Measurements from ENCODE around the gene HIF1A.
"Not testable (repeated sequence)": the region's sequence is repeated elsewhere in the genome, so short reads cannot be mapped to it uniquely, and the experiment has no call there.

HIF1A gene

DNA sequence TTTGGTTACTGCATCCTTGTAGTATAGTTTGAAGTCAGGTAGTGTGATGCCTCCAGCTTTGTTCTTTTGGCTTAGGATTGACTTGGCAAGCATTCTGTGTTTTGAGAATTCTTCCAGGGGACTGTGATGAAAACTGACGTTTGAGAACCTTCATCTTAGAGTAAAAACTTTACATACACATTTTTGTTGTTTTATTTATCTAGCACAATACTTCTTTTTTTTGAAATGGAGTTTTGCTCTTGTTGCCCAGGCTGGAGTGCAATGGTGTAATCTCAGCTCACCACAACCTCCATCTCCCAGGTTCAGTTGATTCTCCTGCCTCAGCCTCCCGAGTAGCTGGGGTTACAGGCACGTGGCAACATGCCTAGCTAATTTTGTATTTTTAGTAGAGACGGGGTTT, 13.4 kb downstream of the HIF1A start:
- not testable (repeated sequence) for DNase-seq (ENCODE audit: low spot score)

DNA sequence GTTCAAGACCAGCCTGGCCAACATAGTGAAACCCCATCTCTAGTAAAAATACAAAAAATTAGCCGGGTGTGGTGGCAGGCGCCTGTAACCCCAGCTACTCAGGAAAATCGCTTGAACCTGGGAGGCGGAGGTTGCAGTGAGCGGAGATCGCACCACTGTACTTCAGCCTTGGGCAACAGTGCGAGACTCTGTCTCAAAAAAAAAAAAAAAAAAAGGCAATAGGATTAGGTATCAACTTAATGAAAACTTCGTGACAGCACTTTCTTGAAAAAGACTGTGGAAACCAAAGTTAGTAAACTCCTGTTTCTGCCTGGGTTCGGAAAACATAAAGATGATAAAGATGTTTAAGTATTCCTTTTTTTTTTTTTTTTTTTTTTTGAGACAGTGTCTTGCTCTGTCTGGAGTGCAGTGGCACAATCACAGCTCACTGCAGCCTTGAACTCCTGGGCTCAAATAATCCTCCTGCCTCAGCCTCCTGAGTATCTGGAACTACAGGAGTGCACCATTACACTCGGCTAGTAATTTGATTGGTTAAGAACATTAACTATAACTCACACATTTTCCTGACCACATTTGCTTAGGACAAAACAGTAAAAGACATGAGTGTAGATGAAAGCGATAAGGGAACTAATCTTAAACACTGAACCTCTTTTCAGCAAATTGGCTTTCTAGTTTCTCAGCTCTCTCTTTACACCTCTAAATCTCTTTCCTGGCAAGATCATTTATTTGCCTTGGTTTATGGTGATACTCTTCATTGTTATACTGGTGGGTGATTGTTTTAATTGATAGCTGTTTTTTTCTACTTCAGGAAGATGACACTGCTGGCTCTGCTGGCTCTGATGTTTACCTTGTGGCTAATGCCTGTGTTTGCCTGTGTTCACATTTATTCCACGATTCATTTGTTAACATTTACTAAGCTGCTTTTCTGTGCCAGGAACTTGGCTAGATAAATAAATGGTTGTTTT, 15.8 kb downstream of the HIF1A start:
- no peak for DNase-seq (ENCODE audit: low spot score)

DNA sequence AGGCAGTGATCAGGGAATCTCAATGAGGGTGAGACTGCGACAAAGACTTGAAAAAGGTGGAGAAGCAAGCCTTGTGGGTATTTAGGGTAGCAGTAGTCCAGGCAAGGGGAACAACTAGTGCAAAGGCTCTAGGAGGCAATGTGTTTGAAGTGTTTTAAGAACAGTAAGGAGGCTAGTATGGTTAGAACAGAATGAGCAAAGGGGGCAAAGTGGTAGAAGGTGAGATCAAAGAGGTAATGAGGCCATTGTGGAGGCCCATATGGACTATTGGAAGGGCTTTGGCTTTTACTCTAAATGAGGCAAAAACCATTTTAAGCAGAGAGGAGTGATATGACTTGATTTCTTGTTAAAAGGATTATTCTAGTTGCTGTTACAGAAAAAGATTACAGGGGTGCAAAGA, 16.8 kb downstream of the HIF1A start:
- no peak for DNase-seq (ENCODE audit: low spot score)

DNA sequence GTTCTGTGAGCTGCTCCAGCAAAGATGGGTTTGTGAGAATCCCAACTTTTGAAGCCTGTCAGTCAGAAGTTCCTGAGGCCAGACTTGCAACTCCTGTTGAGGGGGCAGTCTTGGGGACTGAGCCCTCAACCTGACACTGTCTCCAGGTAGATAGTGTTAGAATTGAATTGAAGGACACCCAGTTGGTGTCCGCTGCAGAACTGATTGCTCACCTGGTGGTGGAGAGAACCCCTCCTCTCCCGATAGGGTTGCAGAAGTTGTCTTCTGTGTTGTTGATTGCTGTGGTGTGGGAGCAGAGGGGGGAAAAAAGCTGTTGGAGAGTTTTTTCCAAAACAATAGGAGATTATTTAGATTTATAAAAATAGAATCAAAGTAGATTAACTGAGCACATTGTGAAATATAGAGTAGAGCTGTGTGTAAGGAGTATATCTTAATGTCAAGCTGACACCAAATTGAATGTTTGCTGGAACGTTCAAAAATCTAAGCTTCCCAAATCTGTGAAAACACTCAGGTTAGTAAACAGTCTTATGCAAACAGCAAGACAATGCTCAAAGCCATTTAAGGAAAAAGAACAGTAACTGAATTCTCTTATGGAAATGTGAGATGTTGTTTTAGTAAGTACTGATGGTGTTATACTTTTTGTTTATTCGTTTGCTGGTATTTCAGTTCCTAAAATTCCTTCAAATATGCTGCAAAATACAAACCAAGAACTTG, 18.6 kb downstream of the HIF1A start:
- no peak for DNase-seq (ENCODE audit: low spot score)

DNA sequence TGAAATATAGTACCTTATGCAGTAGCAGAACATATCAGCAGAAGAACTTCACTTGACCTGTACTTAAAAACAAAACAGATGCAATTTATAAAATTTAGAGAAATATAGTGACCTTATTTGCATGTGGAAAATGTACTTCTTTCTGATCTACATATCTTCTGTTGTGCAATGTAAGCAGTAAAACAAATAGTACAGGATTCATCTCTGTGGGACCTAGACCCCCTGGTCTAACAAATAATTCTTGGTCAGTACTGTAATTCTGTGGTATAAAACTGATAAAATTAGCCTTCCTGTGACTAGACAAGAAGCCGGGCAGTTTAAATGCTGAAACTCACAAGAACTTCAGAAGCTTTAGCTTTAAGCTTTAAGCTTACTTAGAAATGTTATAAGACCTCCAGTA, 21.6 kb downstream of the HIF1A start:
- DNase-seq (ENCODE audit: low spot score) = no peak

DNA sequence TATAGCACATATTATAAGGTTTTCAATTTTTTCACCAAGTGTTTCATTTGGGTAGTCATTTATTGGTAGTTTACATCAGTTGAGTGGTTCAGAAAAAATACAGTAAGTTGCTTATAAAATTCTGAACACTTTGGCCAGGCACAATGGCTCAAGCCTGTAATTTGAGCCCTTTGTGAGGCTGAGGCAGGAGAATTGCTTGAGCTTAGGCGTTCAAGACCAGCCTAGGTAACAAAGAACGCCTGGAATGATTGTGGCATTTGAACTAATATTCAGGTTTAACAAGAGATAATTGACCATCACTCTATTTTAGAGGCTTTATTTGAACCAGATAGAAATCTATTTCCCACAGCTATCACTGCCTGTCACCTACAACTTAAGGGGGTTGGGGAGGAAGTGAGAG, 22.7 kb downstream of the HIF1A start:
- DNase-seq (ENCODE audit: low spot score) = no peak

DNA sequence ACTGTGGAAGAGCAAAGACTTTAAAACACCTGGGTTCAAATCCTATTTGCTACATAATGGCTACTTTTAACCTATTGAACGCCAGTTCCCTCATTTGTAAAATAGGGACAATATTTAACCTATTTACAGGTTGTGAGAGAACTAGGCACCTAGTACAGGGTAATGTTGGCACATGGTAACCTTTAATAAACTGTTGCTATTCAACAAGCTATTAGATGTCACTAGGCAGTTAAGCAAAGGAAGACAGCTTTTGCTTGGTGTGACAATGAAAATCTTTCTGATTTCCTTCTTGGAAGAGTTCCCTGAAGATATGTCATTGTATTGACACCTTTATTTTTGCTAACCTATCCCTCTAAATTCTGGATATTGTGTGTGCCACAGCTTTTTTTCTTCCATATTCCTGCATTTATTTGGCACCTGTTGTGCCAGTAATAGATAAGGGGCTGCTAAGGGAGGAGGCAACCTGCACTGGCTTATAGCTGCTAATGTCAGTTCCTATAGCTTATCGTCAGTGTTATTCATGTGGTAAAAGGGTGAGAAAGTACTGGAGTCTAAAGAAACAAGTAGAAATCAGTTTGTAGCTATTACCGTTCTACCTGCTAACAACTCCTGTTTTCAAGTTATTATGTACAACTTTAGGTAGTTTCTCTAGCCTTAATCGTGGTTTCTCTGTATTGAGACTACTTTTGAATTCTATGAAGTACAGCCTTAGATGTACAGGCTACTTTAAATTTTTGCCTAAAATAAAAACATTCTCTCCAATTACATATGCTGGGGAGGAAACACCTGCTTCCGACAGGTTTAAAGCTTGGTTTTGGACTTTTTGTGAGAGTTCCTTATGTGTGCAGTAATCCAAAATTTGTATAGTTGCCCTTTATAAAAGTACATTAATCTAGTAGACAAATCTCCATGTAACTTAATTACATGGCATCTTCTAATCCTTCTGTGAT, 24.3 kb downstream of the HIF1A start:
- no peak for DNase-seq (ENCODE audit: low spot score)

DNA sequence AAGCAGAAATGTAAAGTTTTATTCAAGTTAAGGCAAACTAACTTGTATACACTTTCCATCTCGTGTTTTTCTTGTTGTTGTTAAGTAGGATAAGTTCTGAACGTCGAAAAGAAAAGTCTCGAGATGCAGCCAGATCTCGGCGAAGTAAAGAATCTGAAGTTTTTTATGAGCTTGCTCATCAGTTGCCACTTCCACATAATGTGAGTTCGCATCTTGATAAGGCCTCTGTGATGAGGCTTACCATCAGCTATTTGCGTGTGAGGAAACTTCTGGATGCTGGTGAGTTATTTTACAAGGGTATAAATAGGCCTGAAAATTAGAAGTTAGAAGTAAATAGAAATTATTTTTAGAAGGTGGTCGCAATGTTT, 25.0 kb downstream of the HIF1A start:
- peak; percentile 46 for DNase-seq (ENCODE audit: low spot score)

DNA sequence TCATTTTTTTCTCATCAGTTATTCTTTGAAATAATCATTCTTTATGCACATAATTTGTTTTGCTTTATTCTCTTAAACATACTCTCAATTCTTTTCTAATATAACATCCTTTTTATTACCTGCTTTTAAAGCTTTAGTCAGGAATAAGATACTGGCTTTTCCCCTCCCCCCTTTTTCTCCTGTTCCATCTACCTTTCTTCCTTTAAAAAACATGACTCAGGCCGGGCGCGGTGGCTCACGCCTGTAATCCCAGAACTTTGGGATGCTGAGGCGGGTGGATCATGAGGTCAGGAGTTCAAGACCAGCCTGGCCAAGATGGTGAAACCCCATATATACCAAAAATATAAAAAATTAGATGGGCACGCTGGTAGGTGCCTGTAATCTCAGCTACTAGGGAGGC, 25.4 kb downstream of the HIF1A start:
- no peak for DNase-seq (ENCODE audit: low spot score)

DNA sequence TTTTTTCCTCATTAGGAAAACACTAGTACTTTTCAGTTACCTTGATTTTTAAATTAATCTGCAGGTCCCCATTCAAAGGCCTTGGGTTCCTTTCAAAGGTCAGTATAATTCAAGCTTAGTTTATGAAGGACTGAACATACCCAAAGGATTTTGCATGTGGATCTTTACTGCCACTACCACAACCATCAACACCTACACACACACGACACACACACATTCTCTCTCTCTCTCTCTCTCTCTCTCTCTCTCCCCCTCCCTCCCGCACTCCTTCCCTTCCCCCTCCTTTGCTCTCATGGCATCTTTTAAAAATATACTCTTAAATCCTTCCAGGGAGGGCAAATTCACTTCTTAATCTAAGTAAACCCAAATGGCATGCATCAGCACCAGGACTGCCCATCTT, 28.8 kb downstream of the HIF1A start:
- DNase-seq (ENCODE audit: low spot score) = no peak

DNA sequence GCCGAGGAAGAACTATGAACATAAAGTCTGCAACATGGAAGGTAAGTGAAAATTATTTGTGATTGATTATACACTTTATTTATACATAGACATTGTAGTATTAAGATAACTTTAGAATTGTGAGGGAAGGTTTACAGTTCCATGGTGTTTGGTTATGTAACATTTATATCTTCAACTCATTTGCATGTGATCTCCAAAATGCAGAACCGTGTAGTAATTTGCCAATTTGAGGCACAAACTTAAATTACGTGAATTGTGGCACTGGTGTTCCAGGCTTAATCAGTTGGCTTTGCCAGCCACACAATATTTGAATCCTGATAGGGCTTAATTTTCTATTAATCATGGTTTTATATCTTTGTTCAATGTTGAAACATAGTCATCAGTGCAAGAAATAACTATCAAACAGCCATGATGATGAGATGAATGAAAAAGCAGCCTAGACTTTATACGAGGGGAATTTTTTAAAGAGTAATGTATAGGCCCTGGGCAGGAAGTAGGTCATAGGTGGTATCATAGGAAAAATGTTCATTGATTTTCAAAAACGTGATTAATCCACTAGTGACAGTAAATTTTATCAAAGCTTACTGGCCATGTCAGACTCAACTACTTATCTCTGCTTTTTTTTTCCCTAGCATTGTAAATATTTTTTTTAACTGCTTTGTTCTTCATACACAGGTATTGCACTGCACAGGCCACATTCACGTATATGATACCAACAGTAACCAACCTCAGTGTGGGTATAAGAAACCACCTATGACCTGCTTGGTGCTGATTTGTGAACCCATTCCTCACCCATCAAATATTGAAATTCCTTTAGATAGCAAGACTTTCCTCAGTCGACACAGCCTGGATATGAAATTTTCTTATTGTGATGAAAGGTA, 31.7 kb downstream of the HIF1A start:
- no peak for DNase-seq (ENCODE audit: low spot score)

DNA sequence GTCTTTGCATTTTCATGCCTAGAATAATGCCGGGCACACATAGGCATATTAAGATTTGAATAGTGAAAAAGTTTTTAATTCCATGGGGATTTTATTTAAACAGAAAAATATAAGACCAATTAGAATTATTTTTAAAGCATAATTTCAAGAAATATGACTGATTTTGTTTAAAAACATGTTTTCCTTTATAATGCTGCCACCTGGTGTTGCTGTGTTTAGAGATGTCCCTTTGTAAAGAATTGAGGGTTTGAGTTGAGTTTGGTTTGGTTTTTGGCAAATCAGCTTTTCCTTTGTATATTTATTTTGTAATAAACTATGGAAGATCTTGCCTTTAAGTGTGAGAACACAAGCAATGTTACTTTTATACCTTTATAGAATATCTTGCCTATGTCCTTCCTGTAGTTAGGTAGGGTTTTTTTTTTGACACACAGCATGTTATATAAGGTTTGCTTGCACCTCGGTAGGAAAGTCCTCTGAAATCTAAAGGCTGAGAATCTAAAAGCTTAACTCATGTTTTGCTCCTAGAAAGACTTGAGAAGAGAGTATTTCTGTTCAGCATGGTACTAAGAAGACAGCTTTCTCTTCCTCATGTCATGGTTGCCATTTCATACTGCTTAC, 35.6 kb downstream of the HIF1A start:
- DNase-seq (ENCODE audit: low spot score) = peak; percentile 38

DNA sequence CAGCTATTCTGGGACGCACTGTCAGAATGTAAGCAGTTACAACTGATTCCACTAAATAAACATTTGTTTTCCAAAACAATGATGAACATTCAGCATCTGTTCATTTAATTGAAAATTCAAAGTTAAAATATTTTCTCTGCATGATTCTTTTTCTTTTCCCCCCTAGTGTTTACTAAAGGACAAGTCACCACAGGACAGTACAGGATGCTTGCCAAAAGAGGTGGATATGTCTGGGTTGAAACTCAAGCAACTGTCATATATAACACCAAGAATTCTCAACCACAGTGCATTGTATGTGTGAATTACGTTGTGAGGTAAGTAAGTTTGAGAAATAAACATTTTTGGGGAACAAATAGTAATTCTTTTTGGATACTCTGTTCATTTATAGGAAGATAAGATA, 38.7 kb downstream of the HIF1A start:
- no peak for DNase-seq (ENCODE audit: low spot score)

DNA sequence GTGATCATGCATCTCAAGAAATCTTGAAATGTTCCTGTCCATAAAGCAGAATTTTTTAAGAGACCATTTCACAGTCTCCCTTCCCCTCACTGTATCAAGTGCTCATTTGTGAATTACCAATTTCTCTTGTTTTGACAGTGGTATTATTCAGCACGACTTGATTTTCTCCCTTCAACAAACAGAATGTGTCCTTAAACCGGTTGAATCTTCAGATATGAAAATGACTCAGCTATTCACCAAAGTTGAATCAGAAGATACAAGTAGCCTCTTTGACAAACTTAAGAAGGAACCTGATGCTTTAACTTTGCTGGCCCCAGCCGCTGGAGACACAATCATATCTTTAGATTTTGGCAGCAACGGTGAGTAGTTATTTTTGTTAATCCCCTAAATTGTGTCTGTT, 41.4 kb downstream of the HIF1A start:
- DNase-seq (ENCODE audit: low spot score) = no peak

DNA sequence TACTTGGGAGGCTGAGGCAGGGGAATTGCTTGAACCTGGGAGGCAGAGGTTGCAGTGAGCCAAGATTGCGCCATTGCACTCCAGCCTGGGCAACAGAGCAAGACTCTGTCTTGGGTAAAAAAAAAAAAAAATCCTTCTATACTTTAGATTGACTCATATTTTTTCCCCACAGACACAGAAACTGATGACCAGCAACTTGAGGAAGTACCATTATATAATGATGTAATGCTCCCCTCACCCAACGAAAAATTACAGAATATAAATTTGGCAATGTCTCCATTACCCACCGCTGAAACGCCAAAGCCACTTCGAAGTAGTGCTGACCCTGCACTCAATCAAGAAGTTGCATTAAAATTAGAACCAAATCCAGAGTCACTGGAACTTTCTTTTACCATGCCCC, 42.6 kb downstream of the HIF1A start:
- DNase-seq (ENCODE audit: low spot score) = no peak

DNA sequence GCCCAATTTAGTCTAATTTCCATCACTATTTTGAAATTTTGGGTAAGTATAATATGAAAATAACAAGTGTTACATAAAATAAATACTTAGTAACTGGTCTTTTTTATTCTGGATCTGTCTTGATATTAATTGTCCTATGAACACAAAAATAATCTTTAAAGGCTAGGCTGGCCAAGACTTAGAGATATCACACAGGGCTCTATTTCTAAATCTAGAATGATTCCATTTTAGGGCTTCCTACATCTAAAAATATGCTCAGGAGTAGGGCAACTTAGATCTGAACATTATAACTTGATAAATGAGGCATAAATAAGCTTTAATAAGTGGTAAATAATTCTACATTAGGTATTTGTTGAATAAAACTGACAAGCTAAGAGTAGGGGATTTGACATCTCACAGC, 43.8 kb downstream of the HIF1A start:
- no peak for DNase-seq (ENCODE audit: low spot score)

DNA sequence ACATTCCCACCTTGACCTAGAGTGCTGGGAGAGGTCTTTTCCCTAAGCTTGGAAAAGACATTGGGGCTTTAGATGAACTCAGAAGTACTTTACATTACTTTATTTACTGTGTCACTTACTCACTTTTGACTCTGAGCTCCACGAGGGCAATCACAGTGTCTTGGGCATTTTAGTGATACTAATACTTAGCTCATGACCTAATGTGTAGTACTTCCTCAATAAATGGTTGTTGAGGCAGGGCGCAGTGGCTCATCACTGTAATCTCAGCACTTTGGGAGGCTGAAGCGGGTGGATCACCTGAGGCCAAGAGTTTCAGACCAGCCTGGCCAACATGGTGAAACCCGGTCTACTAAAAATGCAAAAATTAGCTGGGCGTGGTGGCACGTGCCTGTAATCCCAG, 47.1 kb downstream of the HIF1A start:
- no peak for DNase-seq (ENCODE audit: low spot score)

DNA sequence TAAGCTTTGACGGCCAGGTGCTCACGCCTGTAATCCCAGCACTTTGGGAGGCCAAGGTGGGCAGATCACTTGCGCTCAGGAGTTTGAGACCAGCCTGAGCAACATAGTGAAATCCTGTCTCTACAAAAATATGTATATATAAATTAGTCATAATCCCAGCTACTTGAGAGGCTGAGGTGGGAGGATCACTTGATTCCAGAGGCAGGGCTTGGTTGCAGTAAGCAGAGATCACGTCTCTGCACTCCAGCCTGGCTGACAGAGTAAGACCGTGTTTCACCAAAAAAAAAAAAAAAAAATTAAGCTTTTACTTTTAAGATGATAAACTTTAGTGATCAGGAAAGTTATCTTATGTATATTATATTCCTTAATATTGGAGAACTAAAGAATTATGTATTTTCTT, 48.9 kb downstream of the HIF1A start:
- DNase-seq (ENCODE audit: low spot score) = no peak

DNA sequence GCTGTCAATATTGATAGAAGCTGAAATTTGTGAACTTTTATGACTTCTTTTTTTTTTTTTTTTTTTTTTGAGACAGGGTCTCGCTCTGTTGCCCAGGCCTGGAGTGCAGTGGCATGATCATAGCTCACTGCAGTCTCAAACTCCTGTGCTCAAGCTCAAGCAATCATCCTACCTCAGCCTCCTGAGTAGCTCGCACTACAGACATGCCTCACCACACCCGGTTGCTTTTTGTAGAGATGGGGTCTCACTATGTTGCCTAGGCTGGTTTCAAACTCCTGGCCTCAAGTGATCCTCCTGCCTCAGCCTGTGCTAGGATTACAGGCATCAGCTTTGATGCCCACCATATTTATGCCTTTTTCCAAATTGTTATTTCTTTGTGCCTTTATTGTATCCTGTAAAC, 51.0 kb downstream of the HIF1A start:
- DNase-seq (ENCODE audit: low spot score) = not testable (repeated sequence)

DNA sequence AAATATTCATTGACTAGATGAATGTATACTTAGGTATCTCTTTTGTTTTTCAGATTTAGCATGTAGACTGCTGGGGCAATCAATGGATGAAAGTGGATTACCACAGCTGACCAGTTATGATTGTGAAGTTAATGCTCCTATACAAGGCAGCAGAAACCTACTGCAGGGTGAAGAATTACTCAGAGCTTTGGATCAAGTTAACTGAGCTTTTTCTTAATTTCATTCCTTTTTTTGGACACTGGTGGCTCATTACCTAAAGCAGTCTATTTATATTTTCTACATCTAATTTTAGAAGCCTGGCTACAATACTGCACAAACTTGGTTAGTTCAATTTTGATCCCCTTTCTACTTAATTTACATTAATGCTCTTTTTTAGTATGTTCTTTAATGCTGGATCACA, 51.6 kb downstream of the HIF1A start:
- no peak for DNase-seq (ENCODE audit: low spot score)

DNA sequence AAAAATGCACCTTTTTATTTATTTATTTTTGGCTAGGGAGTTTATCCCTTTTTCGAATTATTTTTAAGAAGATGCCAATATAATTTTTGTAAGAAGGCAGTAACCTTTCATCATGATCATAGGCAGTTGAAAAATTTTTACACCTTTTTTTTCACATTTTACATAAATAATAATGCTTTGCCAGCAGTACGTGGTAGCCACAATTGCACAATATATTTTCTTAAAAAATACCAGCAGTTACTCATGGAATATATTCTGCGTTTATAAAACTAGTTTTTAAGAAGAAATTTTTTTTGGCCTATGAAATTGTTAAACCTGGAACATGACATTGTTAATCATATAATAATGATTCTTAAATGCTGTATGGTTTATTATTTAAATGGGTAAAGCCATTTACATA, 52.0 kb downstream of the HIF1A start:
- DNase-seq (ENCODE audit: low spot score) = no peak

Data from pons (tissue), 1 donor.